WTC11 (cell line): ENCODE results near the gene COL18A1. TPM values are rescaled to one million over a fixed set of nuclear protein-coding genes. Genes with fewer than 3 reads are reported as not detected.

Experiments
- ATAC-seq: fragments of 200-7000 bp; cut with Tn5 transposase; 2 replicates; pipeline ENCODE4 v1.10.0; 2021; ENCODE audit warnings: mild to moderate bottlenecking, moderate library complexity
- CTCF ChIA-PET: fragments of 300-600 bp; sonication (Branson Sonifier 250); formaldehyde crosslinking; loops from one replicate; lab custom pipeline; 2021; ENCODE audit warnings: antibody characterized with exemption; lab: Charles Lee
- POLR2A ChIA-PET: fragments of 350-600 bp; sonication (Branson Sonifier 250); formaldehyde crosslinking; loops from one replicate; lab custom pipeline; 2021; ENCODE audit warnings: antibody characterized with exemption; lab: Charles Lee
- DNase-seq: peaks from one replicate; pipeline ENCODE4 v3.0.0; 2021; ENCODE audit warnings: low spot score
- H3K27ac Mint-ChIP-seq: 2 replicates; pipeline ENCODE4 v1.8.0; 2021; ENCODE audit warnings: mixed read lengths
- H3K27me3 Mint-ChIP-seq: 2 replicates; pipeline ENCODE4 v1.8.0; 2021; ENCODE audit warnings: low read depth, mild to moderate bottlenecking, moderate library complexity, mixed read lengths
- H3K36me3 Mint-ChIP-seq: 2 replicates; pipeline ENCODE4 v1.8.0; 2021; ENCODE audit warnings: mixed read lengths
- H3K4me1 Mint-ChIP-seq: 2 replicates; pipeline ENCODE4 v1.8.0; 2022; ENCODE audit warnings: mixed read lengths
- H3K4me3 Mint-ChIP-seq: 2 replicates; pipeline ENCODE4 v1.8.0; 2021; ENCODE audit warnings: mild to moderate bottlenecking, moderate library complexity, mixed read lengths
- H3K9me3 Mint-ChIP-seq: 2 replicates; pipeline ENCODE4 v1.8.0; 2021; ENCODE audit warnings: mixed read lengths
- ATF2 ChIP-seq: sonication (generic); formaldehyde crosslinking; IDR thresholded peaks from 2 replicates; pipeline ENCODE4 v1.8.1; 2022; ENCODE audit warnings: low read depth, missing genetic modification reagents, borderline replicate concordance
- CDX4 ChIP-seq: fragments of 250-450 bp; sonication (Bioruptor Pico); IDR thresholded peaks from 2 replicates; pipeline ENCODE4 v1.9.0; 2021; ENCODE audit warnings: moderate library complexity, mild to moderate bottlenecking, inconsistent platforms, borderline replicate concordance
- CREM ChIP-seq: sonication (generic); formaldehyde crosslinking; IDR thresholded peaks from 2 replicates; pipeline ENCODE4 v1.8.1; 2022; ENCODE audit warnings: mild to moderate bottlenecking, missing genetic modification reagents, moderate library complexity
- CTCF ChIP-seq: fragments of 200-600 bp; IDR thresholded peaks from 2 replicates; pipeline ENCODE4 v1.8.0; 2022; ENCODE audit warnings: antibody characterized with exemption
- E2F4 ChIP-seq: sonication (generic); formaldehyde crosslinking; IDR thresholded peaks from 2 replicates; pipeline ENCODE4 v1.8.1; 2022; ENCODE audit warnings: low read depth, mild to moderate bottlenecking, moderate library complexity, missing genetic modification reagents, borderline replicate concordance
- ELF4 ChIP-seq: sonication (generic); formaldehyde crosslinking; IDR thresholded peaks from 2 replicates; pipeline ENCODE4 v1.8.1; 2022; ENCODE audit warnings: low read depth, mild to moderate bottlenecking, moderate library complexity, missing genetic modification reagents
- EMX1 ChIP-seq: fragments of 250-450 bp; sonication (Bioruptor Pico); IDR thresholded peaks from 2 replicates; pipeline ENCODE4 v1.8.0; 2021; ENCODE audit warnings: mild to moderate bottlenecking
- FOXJ3 ChIP-seq: sonication (generic); formaldehyde crosslinking; IDR thresholded peaks from 2 replicates; pipeline ENCODE4 v1.9.0; 2021; ENCODE audit warnings: missing genetic modification reagents, mild to moderate bottlenecking, borderline replicate concordance
- HMGXB4 ChIP-seq: sonication (generic); formaldehyde crosslinking; IDR thresholded peaks from 2 replicates; pipeline ENCODE4 v1.8.1; 2023; ENCODE audit warnings: mild to moderate bottlenecking, moderate library complexity, missing genetic modification reagents
- IRF1 ChIP-seq: sonication (generic); formaldehyde crosslinking; IDR thresholded peaks from 2 replicates; pipeline ENCODE4 v1.8.0; 2023; ENCODE audit warnings: missing genetic modification reagents
- KAT7 ChIP-seq: sonication (generic); formaldehyde crosslinking; IDR thresholded peaks from 2 replicates; pipeline ENCODE4 v1.8.1; 2023; ENCODE audit warnings: missing genetic modification reagents, mild to moderate bottlenecking, borderline replicate concordance
- MYBL2 ChIP-seq: sonication (generic); formaldehyde crosslinking; IDR thresholded peaks from 2 replicates; pipeline ENCODE4 v1.8.1; 2023; ENCODE audit warnings: mild to moderate bottlenecking, moderate library complexity, missing genetic modification reagents
- NFE2L1 ChIP-seq: sonication (generic); formaldehyde crosslinking; IDR thresholded peaks from 2 replicates; pipeline ENCODE4 v1.8.1; 2023; ENCODE audit warnings: missing genetic modification reagents
- SOX15 ChIP-seq: fragments of 250-450 bp; sonication (Bioruptor Pico); IDR thresholded peaks from 2 replicates; pipeline ENCODE4 v1.9.0; 2021; ENCODE audit warnings: mild to moderate bottlenecking
- USF2 ChIP-seq: sonication (generic); formaldehyde crosslinking; IDR thresholded peaks from 2 replicates; pipeline ENCODE4 v1.8.1; 2023; ENCODE audit warnings: mild to moderate bottlenecking, missing genetic modification reagents, moderate library complexity
- ZMAT4 ChIP-seq: fragments of 250-450 bp; sonication (Bioruptor Pico); IDR thresholded peaks from 2 replicates; pipeline ENCODE4 v1.9.0; 2021; ENCODE audit warnings: mild to moderate bottlenecking
- ZNF263 ChIP-seq: sonication (generic); formaldehyde crosslinking; IDR thresholded peaks from 2 replicates; pipeline ENCODE4 v1.8.1; 2022; ENCODE audit warnings: low read depth, mild to moderate bottlenecking, moderate library complexity, missing genetic modification reagents
- ZNF671 ChIP-seq: fragments of 250-450 bp; sonication (Bioruptor Pico); IDR thresholded peaks from 2 replicates; pipeline ENCODE4 v1.8.0; 2021; ENCODE audit warnings: mild to moderate bottlenecking
- total RNA-seq: library from RNA; stranded (reverse); gene quantifications from 3 replicates; pipeline ENCODE4 v1.2.3, GENCODE V29; 2021

Gene COL18A1
- total RNA-seq, 1 experiment from 2014 or later, result 231 TPM

- no peak for TF ChIP-seq MYBL2 (CRISPR knock-in tag)
- no peak for TF ChIP-seq CDX4 (CRISPR knock-in tag)
Observed at GRCh38 chr21:45414396-45415187, 9.6 kb downstream of the COL18A1 start (continued).

- H3K4me1 Mint-ChIP-seq, result peaks cover 75% of the 10 kb centered on the region
- DNase-seq (no peak), ATAC-seq (no peak)
- H3K27me3 Mint-ChIP-seq, result no peaks in the 10 kb centered on the region; the same call in 1 of the 2 replicates
- ChIA-PET POLR2A (interaction anchor here (0.5 kb wide), 1 partner anchor 58 kb away, joined by 5 read pairs; no protein-coding TSS in a partner anchor), CTCF (interaction anchor here (2.9 to 3.1 kb wide), 2 partner anchors 8 to 24 kb away, joined by 12 to 16 read pairs; no protein-coding TSS in a partner anchor)
- no peaks in the 10 kb centered on the region for H3K9me3 Mint-ChIP-seq
- peak overlapping the region; percentile 74 for H3K27ac Mint-ChIP-seq
- H3K4me3 Mint-ChIP-seq, result no peak overlapping the region
- TF ChIP-seq EMX1 (CRISPR knock-in tag), result no peak
- TF ChIP-seq E2F4 (CRISPR knock-in tag), result no peak
- no peak for TF ChIP-seq HMGXB4
- TF ChIP-seq ZNF671 (CRISPR knock-in tag), result no peak
- TF ChIP-seq ELF4, result no peak
- TF ChIP-seq SOX15 (CRISPR knock-in tag), result no peak
- TF ChIP-seq ZNF263, result no peak
- no peak for TF ChIP-seq ZMAT4 (CRISPR knock-in tag)
- no peak for TF ChIP-seq USF2 (CRISPR knock-in tag)
- TF ChIP-seq KAT7 (CRISPR knock-in tag), result no peak
- no peak for TF ChIP-seq IRF1 (CRISPR knock-in tag)
- no peak for TF ChIP-seq NFE2L1 (CRISPR knock-in tag)
- TF ChIP-seq ATF2 (CRISPR knock-in tag), result no peak
- TF ChIP-seq CTCF, result no peak
- TF ChIP-seq CDX4 (CRISPR knock-in tag), result no peak
- TF ChIP-seq CREM, result no peak
- no peak for TF ChIP-seq FOXJ3
- H3K36me3 Mint-ChIP-seq, result no peaks in the 10 kb centered on the region
Observed at GRCh38 chr21:45415188-45415942, 10.4 kb downstream of the COL18A1 start.
